Measurements from ENCODE around the gene TRIM7. TPM values are rescaled to one million over a fixed set of nuclear protein-coding genes. Genes with fewer than 3 reads are reported as not detected.
"Not testable (repeated sequence)": the region's sequence is repeated elsewhere in the genome, so short reads cannot be mapped to it uniquely, and the experiment has no call there.

The TRIM7 gene
- total RNA-seq, 1 donor, result 1.9 TPM

- Histone ChIP-seq H3K4me1 (ENCODE audit: insufficient read depth, low read length) (peaks cover 65% of the 10 kb centered on the region), H3K4me3 (ENCODE audit: low read length) (peak overlapping the region; percentile 87), H3K9me3 (ENCODE audit: low read depth, low read length) (no peaks in the 10 kb centered on the region), H3K27me3 (ENCODE audit: insufficient read depth, low read length) (peaks cover 3% of the 10 kb centered on the region)
Observed at GRCh38 chr5:181221792-181222629, 17.0 kb upstream of the TRIM7 start.

DNA sequence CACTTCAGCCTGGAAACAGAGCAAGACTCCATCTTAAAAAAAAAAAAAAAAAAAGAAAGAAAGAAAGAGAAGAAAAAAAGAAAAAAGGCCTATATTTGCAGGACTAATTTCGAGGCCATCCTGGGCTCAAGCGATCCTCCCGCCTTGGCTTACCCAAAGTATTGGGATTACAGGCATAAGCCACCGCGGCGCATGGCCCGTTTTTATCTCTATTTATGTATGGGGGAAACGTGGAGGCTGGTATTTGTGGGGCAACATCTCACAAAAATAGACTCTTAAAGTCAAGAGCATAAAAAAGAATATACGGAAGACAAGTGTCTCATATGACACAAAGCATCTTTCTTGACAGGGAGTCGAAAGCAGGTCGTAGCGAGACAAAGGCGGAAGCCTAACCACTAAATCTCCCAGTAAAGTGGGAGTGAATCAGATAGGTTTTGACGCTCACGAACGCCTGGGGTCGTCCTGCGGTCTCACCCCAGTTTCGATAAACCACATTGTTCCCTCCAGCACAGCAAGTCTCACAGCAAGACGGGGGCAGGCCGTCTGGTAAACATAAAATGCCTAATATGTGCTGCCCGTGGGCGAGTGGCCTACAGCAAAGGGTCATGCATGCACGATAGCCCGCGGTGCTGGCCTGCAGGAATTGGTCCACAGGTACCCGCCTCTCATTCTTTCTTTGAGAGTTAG is 16.3 kb upstream of the TRIM7 start:
- H3K4me1 ChIP-seq (ENCODE audit: insufficient read depth, low read length), result peaks cover 67% of the 10 kb centered on the region
- H3K4me3 ChIP-seq (ENCODE audit: low read length), result no peak overlapping the region
- H3K27me3 ChIP-seq (ENCODE audit: insufficient read depth, low read length), result peaks cover 3% of the 10 kb centered on the region
- H3K9me3 ChIP-seq (ENCODE audit: low read depth, low read length), result no peaks in the 10 kb centered on the region

GRCh38 chr5:181220178-181220515 is 15.2 kb upstream of the TRIM7 start:
- peaks cover 62% of the 10 kb centered on the region for H3K4me1 ChIP-seq (ENCODE audit: insufficient read depth, low read length)
- H3K4me3 ChIP-seq (ENCODE audit: low read length), result no peak overlapping the region
- H3K27me3 ChIP-seq (ENCODE audit: insufficient read depth, low read length), result peaks cover 3% of the 10 kb centered on the region
- H3K9me3 ChIP-seq (ENCODE audit: low read depth, low read length), result no peaks in the 10 kb centered on the region

DNA sequence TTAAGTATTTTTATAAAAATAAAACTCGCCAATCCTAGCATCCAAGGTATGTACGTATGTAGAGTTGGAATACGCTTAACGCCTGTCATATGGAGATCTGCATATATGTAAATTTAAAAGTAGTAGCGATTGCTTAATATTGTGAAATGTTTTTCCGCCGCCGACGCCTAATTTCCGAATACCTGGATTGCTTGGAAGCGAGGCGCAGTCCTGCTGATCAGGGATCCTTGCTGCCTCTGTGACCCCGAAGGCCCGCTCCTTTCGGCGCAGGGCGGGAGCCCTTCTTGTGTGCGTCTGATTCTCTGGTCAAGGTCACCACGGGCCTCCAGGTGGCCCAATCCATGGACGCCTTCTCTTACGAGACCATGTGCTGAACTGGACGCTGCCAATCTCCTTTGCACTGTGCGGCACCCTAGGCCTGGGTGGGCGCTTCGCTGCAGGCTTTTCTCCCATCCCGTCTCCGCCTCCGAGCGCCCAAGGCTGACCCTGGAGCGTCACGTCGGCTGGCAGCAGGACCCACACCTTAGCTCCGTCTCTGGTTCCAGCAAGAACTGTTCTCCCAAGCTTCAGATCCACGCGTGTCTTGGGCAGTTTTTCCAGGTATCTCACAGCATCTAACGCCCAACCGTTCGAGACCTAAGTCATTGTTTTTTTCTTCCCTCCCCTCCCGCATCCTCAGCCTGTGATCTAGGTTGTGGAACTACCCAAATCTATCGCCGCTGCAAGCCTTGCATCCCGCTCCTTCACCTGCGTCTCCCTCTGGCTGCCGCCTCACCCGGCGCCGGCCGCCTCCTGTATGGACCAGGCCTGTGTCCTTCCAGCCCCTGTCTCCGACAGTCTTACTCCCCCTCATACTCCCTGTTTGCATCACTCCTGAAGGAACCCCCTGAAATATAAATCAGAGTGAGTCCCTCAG is 14.5 kb upstream of the TRIM7 start:
- Histone ChIP-seq H3K27me3 (ENCODE audit: insufficient read depth, low read length) (peaks cover 3% of the 10 kb centered on the region), H3K4me3 (ENCODE audit: low read length) (no peak overlapping the region), H3K4me1 (ENCODE audit: insufficient read depth, low read length) (peaks cover 56% of the 10 kb centered on the region), H3K9me3 (ENCODE audit: low read depth, low read length) (no peaks in the 10 kb centered on the region)

- peak overlapping the region; percentile 39 for H3K4me3 ChIP-seq (ENCODE audit: low read length)
- H3K4me1 ChIP-seq (ENCODE audit: insufficient read depth, low read length), result peaks cover 49% of the 10 kb centered on the region
- H3K27me3 ChIP-seq (ENCODE audit: insufficient read depth, low read length), result peaks cover 3% of the 10 kb centered on the region
- no peaks in the 10 kb centered on the region for H3K9me3 ChIP-seq (ENCODE audit: low read depth, low read length)
Observed at GRCh38 chr5:181218795-181219124, 13.8 kb upstream of the TRIM7 start.

DNA sequence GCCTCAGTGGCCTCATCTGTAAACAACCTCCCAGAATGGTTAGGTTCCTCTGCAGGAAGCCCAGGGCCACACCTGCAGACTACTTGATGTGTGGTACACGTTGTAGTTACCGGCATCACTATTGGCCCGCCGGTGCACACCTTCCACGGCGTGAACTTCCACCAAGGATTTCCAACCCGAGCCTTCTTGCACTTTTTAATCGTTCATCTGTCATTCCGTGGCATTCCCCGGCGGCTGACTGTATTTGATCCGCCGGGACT is 12.7 kb upstream of the TRIM7 start:
- Histone ChIP-seq H3K4me1 (ENCODE audit: insufficient read depth, low read length) (peaks cover 48% of the 10 kb centered on the region), H3K9me3 (ENCODE audit: low read depth, low read length) (no peaks in the 10 kb centered on the region), H3K27me3 (ENCODE audit: insufficient read depth, low read length) (peaks cover 3% of the 10 kb centered on the region), H3K4me3 (ENCODE audit: low read length) (peak overlapping the region; percentile 39)

GRCh38 chr5:181217111-181217802 is 12.3 kb upstream of the TRIM7 start:
- no peaks in the 10 kb centered on the region for H3K9me3 ChIP-seq (ENCODE audit: low read depth, low read length)
- peaks cover 43% of the 10 kb centered on the region for H3K4me1 ChIP-seq (ENCODE audit: insufficient read depth, low read length)
- H3K27me3 ChIP-seq (ENCODE audit: insufficient read depth, low read length), result peaks cover 3% of the 10 kb centered on the region
- peak overlapping the region; percentile 39 for H3K4me3 ChIP-seq (ENCODE audit: low read length)

DNA sequence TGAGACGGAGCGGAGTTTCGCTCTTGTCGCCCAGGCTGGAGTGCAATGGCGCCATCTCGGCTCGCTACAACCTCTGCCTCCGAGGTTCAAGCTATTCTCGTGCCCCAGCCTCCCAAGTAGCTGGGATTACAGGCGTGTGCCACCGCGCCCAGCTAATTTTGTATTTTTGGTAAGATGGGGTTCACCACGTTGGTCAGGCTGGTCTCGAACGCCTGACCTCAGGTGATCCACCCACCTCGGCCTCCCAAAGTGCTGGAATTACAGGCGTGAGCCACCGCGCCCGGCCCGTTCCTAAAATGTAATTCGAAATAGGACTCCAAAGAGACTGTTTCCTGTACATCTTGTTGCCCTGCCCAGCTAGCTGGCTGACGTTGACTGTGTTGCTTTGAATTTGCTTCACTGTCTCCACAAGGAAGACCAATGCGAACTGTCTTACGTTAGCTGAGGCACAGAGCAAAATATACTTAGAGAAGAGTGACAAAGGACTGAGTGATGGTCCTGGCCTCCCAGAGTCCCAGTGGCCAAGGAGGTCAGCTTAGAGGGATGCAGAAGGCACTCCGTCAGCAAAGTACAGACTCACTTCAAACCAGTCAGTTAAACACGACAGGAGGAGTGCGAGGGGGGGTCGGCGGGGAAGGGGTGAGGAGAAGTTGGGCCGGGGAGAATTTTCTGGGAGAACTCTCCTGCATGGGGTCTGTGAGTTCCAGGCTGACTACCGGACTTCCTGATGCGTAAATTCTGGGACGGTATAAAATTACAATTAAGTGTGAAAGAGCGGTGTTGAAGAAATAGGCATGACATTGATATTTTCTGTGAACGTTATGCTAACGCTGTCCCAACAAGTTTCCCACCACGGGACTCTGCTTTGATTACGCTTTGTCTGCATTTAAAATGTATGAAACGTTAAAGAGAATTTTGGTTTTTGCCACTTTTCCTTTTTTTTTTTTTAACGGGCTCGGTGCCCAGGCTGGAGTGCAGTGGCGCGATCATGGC is 11.3 kb upstream of the TRIM7 start:
- H3K27me3 ChIP-seq (ENCODE audit: insufficient read depth, low read length), result peaks cover 3% of the 10 kb centered on the region
- H3K4me1 ChIP-seq (ENCODE audit: insufficient read depth, low read length), result peaks cover 34% of the 10 kb centered on the region
- peak overlapping the region; percentile 33 for H3K4me3 ChIP-seq (ENCODE audit: low read length)
- H3K9me3 ChIP-seq (ENCODE audit: low read depth, low read length), result no peaks in the 10 kb centered on the region

DNA sequence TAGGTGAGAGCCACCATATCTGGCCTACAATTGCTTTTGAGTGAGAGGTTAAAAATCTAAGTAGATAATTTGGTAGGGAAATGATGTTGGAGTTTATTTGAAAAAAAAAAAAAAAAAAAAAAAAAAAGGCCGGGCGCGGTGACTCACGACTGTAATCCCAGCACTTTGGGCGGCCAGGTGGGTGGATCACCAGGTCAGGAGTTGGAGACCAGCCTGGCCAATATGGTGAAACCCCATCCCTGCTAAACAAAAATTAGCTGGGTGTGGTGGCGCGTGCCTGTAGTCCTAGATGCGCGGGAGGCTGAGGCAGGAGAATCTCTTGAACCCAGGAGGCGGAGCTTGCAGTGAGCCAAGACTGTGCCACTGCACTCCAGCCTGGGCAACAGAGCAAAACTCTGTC is 9.3 kb upstream of the TRIM7 start:
- H3K27me3 ChIP-seq (ENCODE audit: insufficient read depth, low read length); H3K4me3 ChIP-seq (ENCODE audit: low read length); H3K9me3 ChIP-seq (ENCODE audit: low read depth, low read length): not testable (repeated sequence)
- H3K4me1 ChIP-seq (ENCODE audit: insufficient read depth, low read length), result peaks cover 31% of the 10 kb centered on the region

- peaks cover 6% of the 10 kb centered on the region for H3K27me3 ChIP-seq (ENCODE audit: insufficient read depth, low read length)
- H3K4me3 ChIP-seq (ENCODE audit: low read length), result no peak overlapping the region
- peaks cover 22% of the 10 kb centered on the region for H3K4me1 ChIP-seq (ENCODE audit: insufficient read depth, low read length)
- no peaks in the 10 kb centered on the region for H3K9me3 ChIP-seq (ENCODE audit: low read depth, low read length)
Observed at GRCh38 chr5:181212934-181213333, 7.9 kb upstream of the TRIM7 start.

DNA sequence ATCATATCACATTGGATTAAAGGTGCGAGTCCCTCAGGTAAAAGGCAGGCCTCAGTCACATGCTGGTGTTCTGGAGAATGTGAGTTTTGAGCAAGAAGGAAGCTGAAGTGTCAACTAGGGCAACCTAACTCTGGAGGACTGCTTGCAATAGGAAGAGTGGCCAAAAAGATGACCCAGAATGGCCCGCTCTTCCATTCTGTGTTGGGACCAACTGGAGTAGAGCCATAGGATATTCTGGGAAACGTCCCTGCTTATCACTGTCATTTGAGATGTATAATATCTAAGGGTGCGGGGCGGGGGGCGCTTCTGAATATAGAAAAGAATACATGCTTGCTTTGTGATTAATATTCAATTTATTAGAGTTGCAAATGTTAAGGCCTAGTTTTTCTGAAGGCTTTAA is 7.1 kb upstream of the TRIM7 start:
- no peaks in the 10 kb centered on the region for H3K9me3 ChIP-seq (ENCODE audit: low read depth, low read length)
- H3K4me3 ChIP-seq (ENCODE audit: low read length), result no peak overlapping the region
- peaks cover 7% of the 10 kb centered on the region for H3K27me3 ChIP-seq (ENCODE audit: insufficient read depth, low read length)
- peaks cover 18% of the 10 kb centered on the region for H3K4me1 ChIP-seq (ENCODE audit: insufficient read depth, low read length)

DNA sequence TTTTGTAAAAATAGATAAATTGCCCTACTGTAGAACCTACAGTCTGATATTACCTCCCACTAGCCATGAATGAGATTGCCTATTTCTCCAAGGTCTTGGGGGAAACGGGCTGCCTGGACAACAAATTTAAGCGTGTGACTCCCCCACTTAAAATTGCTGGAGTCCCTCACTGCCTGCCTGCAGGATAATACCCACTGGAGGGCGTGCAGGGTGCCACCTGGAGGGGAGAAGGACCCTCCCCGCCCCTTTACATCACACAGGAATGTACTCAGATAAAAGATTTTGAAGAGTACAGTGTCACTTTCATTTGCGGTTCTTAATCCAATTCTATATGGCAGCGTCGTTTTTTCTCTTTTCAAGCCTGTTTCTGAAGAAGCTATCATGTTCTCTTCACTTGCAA is 6.2 kb upstream of the TRIM7 start:
- Histone ChIP-seq H3K27me3 (ENCODE audit: insufficient read depth, low read length) (peaks cover 7% of the 10 kb centered on the region), H3K4me3 (ENCODE audit: low read length) (no peak overlapping the region), H3K9me3 (ENCODE audit: low read depth, low read length) (no peaks in the 10 kb centered on the region), H3K4me1 (ENCODE audit: insufficient read depth, low read length) (peaks cover 16% of the 10 kb centered on the region)

DNA sequence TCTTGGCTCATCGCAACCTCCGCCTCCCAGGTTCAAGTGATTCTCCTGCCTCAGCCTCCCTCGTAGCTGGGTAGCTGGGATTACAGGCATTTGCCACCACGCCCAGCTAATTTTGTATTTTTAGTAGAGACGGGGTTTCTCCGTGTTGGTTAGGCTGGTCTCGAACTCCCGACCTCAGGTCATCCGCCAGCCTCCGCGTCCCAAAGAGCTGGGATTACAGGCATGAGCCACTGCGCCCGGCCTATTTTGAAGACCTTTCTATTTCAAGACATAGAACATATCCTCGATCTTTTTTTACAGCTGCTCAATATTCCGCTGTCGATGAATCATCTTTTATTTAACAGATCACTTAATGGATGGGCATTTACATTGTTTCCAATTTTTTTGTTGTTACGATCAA is 5.7 kb upstream of the TRIM7 start:
- Histone ChIP-seq H3K27me3 (ENCODE audit: insufficient read depth, low read length) (peaks cover 12% of the 10 kb centered on the region), H3K4me1 (ENCODE audit: insufficient read depth, low read length) (peaks cover 16% of the 10 kb centered on the region)
- H3K4me3 ChIP-seq (ENCODE audit: low read length); H3K9me3 ChIP-seq (ENCODE audit: low read depth, low read length): not testable (repeated sequence)

- H3K27me3 ChIP-seq (ENCODE audit: insufficient read depth, low read length), result peaks cover 13% of the 10 kb centered on the region
- not testable (repeated sequence) for H3K9me3 ChIP-seq (ENCODE audit: low read depth, low read length); H3K4me3 ChIP-seq (ENCODE audit: low read length)
- H3K4me1 ChIP-seq (ENCODE audit: insufficient read depth, low read length), result peaks cover 22% of the 10 kb centered on the region
Observed at GRCh38 chr5:181210148-181210547, 5.2 kb upstream of the TRIM7 start.
